ENCODE data around the gene PLCXD3. TPM values are rescaled to one million over a fixed set of nuclear protein-coding genes. Genes with fewer than 3 reads are reported as not detected.

Gene PLCXD3
- under 0.01 and 0.58 TPM in 2 replicates for total RNA-seq

DNA sequence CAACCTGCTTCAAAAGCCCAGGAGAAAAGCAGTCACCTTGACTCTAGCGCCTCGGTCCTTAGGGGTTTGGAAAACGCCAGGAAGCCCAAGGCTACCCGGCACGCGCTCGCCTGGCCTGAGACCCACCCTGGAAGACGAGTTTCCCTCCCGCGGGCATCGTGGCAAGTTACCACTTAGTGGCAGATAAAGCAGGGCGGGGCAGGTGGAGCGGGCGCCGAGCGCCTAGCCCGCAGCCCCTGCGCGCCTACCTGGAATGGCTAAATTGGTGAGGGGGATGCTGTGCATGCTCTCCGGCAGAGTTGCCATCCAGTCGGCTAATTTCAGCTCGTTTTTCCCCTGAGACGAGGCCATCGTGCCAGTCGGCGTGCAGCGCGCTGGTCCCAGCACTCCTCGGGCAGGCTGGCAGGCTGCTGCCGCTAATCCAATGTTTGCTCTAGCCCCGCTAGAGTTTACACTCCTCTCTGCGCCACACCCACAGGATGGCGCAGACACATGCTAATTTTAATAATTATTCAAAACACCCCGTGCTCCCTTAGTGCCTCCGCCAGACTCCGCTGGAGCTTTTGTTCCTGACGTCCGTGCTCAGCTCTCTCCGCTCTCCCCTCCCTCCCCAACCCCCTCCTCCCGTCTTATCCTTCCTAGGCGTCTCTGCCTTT is at the start of gene PLCXD3:
Gene PLCXD3 (minus strand): TSS at position 426 of the 656 bp plus-strand sequence. CDS start 75 bp downstream, at position 351.

